ENCODE data around the gene ADAM10.
"Not testable (repeated sequence)": the region's sequence is repeated elsewhere in the genome, so short reads cannot be mapped to it uniquely, and the experiment has no call there.

The ADAM10 gene

GRCh38 chr15:58604455-58604923 is 145.0 kb downstream of the ADAM10 start:
- no peak for DNase-seq

- DNase-seq, result not testable (repeated sequence)
Measured at GRCh38 chr15:58603927-58604326, 145.6 kb downstream of the ADAM10 start.

DNA sequence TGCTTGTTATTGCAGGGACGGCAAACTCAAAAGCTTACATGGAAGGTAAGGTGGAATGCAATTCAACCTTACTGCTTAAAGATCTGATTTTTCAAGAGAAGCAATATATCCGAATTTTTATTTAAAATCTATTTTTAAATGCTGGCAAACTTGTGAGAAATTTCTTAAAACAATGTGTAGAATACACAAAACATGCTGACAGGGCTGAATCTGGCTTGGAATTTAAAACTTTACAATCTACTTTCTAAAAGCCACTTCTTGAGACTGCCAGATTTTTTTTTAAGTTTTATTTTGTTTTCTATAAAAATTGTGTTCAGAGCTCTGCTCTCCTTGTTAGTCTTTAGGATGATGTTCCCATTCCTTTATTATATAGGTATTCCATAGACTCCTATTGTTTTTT is 146.7 kb downstream of the ADAM10 start:
- no peak for DNase-seq

- DNase-seq, result no peak
Measured at GRCh38 chr15:58598829-58599210, 150.7 kb downstream of the ADAM10 start.

GRCh38 chr15:58597943-58598828 is 151.3 kb downstream of the ADAM10 start:
- DNase-seq, result no peak

GRCh38 chr15:58595516-58596263 is 153.8 kb downstream of the ADAM10 start:
- DNase-seq, result no peak

- DNase-seq, result no peak
Measured at GRCh38 chr15:58594898-58595297, 154.6 kb downstream of the ADAM10 start.

DNA sequence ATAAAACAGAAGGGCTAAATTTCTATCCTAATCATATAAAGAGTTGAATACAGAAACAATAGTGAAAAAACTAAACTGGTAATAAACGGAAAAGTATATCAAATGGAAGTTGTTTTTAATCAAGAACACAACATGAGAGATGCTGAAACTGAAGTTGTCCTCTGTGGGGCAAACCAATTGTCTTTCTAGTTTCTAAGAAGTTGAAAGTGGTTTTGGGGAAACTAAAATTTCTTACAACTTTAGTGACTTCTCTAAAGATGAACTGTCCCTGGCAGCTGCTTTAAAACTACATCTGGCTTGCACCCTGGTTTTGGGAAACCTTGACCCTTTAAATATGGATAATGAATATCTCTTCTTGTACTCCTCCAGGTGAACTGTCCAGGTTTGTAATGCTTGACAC is 155.6 kb downstream of the ADAM10 start:
- DNase-seq, result no peak

GRCh38 chr15:58590926-58591325 is 158.6 kb downstream of the ADAM10 start:
- no peak for DNase-seq

GRCh38 chr15:58590236-58590635 is 159.3 kb downstream of the ADAM10 start:
- DNase-seq, result no peak

GRCh38 chr15:58589047-58589446 is 160.5 kb downstream of the ADAM10 start:
- DNase-seq, result no peak

DNA sequence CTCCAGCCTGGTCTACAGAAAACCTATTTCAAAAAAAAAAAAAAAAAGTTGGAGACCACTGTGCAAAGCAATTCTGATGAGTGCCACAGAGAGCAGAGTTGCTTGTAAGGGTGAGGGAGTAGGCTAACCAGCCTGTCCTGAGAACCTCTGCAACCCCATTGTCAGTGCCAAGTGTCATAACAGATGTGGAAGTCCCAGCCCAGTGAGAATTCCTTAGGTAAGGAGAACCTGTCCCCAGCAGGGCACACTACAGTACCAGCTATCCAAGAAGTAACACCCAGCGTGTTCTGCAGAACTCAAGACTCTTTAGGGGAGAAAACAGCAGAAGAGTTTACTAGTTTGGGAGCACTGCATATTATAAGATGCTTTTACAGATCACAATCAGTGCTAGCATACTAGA is 161.4 kb downstream of the ADAM10 start:
- DNase-seq, result no peak

DNA sequence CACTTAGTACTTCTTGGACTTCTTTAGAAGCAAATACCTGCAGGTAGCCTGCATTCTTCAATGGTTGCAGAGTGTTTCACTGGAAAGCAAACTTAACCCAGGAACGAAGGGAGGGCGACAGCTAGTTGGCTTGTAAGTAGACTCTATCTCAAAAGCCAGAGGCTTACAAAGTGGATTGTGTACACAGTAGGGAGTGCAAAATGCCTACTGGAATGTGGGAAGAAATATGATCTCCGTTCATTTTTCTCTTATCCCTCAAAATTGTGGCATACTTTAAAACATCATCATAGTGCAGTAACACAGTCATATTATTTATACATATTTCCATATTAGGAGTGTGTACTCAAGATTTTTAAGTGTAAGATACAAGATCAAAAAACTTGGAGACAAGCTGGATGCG is 162.0 kb downstream of the ADAM10 start:
- no peak for DNase-seq

DNA sequence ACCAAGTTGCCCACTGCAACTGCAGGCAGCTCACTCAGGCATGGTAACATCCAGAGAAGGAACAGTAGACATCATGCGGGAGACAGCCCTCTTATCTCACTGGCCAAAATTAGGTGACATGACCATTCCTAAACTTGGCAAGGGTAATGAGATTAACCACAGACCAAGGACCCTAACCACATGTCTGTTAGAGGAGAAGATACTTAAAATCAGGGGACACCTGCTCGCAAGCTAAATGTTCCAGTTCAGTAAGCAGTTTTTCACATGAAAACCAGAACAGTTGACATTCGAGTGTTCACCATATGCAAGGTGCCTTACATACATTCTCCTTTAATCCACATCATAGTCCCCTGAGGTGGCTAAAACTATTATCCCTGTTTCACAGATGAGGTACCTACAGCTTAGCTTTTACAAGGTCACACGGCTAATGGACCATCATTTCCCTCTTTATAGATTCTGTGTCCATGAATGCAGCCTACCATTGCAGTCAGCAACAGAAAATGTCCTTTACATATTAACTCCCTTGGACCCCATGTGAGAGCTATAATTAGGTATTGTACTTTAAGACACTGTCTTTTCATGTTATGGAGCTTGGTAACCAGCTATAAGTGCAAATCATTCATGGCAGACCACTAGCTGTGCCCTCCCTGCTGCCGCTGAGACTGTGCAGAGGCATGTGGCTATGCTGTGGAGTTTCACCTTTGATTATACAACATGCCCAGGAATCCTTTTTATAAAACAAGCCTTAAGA is 163.6 kb downstream of the ADAM10 start:
- no peak for DNase-seq

GRCh38 chr15:58584789-58585461 is 164.6 kb downstream of the ADAM10 start:
- no peak for DNase-seq

GRCh38 chr15:58583171-58583908 is 166.2 kb downstream of the ADAM10 start:
- DNase-seq, result no peak

DNA sequence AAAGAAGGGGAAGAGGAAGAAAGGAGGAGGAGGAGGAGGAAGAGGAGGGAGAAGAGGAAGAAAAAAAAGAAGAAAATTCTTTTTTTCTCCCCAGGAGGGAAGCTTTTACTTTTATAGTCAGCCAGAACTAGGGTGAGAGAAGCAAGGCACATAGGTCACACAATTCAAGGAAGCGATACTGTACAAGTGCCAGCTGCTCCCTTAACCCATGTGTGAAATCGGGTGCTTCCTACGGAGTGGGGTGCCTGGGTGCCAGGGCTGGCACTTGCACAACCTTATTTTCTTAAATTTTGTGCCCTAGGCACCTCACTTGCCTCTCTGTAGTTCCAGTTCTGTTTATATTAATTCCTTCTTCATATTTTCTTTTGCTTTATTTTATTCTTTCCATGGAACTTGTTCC is 167.3 kb downstream of the ADAM10 start:
- no peak for DNase-seq

DNA sequence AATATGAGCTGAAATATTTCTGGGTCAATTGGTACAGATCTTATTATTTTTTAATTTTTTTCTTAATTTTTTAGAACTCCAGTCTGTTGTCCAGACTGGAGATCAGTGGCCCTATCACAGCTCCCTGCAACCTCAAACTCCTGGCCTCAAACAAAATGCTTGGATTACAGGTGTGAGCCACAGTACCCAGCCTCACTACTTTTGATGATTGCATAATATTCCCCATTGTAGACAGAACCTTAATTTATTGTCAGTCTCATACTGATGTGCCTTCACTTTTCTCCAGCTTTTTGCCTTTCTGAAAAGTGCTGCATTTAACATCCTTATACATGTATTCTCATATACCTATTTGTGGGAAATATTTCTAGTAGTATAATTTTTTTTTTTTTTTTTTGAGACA is 172.8 kb downstream of the ADAM10 start:
- DNase-seq, result no peak

DNA sequence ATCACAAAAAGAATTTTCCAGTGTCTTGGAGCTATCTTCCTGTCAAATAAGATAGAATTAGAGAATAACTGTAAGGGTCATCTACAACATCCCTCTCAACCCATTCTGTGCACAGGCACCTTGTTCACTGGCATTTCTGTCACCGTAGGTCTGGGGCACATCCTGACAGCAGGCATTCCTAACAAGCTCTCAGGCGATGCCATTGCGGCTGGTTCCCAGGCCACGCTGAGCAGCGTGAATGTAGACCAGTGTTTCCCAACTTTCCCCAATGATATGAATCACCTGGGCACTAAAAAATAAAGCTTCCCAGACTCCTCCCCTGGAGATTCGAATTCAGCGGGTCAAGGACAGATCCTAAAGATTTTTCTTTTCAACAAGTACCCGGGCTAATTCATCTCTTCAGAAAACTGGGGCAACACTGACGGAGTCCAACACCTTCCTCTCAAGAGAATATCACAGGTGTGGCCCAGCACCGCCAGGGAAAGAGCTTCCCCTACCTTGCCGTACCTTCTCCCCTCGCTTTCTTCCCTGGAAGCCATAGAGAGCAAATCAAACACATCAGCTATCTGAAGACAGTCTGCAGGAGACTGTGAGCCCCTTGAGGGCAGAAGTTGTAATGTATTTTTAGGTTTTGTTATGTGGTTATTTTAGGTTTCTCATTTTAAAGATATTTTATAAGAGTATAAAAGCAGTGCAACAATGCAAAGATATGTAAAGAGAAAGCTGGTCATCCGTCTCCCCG is 174.3 kb downstream of the ADAM10 start:
- DNase-seq, result no peak

GRCh38 chr15:58574631-58575030 is 174.9 kb downstream of the ADAM10 start:
- no peak for DNase-seq

DNA sequence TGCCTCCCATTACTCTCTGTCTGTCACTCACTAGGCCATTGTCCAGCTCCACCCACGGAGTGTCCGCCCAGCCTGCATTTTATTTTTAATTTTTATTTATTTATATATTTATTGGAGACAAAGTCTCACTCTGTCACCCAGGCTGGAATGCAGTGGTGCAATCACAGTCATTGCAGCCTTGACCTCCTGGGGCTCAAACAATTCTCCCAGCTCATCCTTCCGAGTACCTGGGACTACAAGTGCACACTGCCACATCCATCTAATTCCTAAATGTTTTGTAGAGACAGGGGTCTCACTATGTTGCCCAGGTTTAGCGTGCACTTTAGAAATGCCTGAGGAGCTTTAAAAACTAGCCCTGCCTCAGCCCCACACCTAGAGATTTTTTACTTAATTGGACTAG is 176.2 kb downstream of the ADAM10 start:
- no peak for DNase-seq
